Mesendoderm (in vitro differentiated cells): ENCODE results near the gene ARHGAP15.

ENCODE experiments used
- DNase-seq: peaks from one replicate; pipeline ENCODE4 v3.0.0; 2013
- H2AK5ac ChIP-seq: 2 replicates; pipeline ENCODE4 v1.6.1; 2013; ENCODE audit warnings: low read length, inconsistent platforms
- H2BK120ac ChIP-seq: 2 replicates; pipeline ENCODE4 v1.6.1; 2013; ENCODE audit warnings: low read depth, mild to moderate bottlenecking, low read length, moderate library complexity, mixed read lengths
- H2BK15ac ChIP-seq: replicated peaks from 2 replicates; pipeline ENCODE4 v1.6.1; 2013; ENCODE audit warnings: low read depth, mild to moderate bottlenecking, moderate library complexity
- H2BK5ac ChIP-seq: 2 replicates; pipeline ENCODE4 v1.6.1; 2013; ENCODE audit warnings: low read length, inconsistent platforms
- H3K18ac ChIP-seq: 2 replicates; pipeline ENCODE4 v1.6.1; 2013; ENCODE audit warnings: mild to moderate bottlenecking, low read length, mixed read lengths
- H3K23ac ChIP-seq: one replicate; pipeline ENCODE4 v1.6.1; 2013; ENCODE audit warnings: low read length
- H3K27ac ChIP-seq: 2 replicates; pipeline ENCODE4 v1.5.1; 2013; ENCODE audit warnings: low read depth, mild to moderate bottlenecking, inconsistent platforms, low read length, moderate library complexity
- H3K27me3 ChIP-seq: 2 replicates; pipeline ENCODE4 v1.6.1; 2013; ENCODE audit warnings: low read length, control low read depth, mild to moderate bottlenecking, inconsistent platforms; ENCODE audit not compliant: insufficient read depth, poor library complexity
- H3K36me3 ChIP-seq: 2 replicates; pipeline ENCODE4 v1.6.1; 2013; ENCODE audit warnings: low read length, inconsistent platforms; ENCODE audit not compliant: control insufficient read depth, insufficient read depth
- H3K4ac ChIP-seq: one replicate; pipeline ENCODE4 v1.6.1; 2013; ENCODE audit warnings: low read depth, mild to moderate bottlenecking, low read length, moderate library complexity
- H3K4me1 ChIP-seq: 2 replicates; pipeline ENCODE4 v1.6.1; 2013; ENCODE audit warnings: low read depth, low read length, inconsistent platforms; ENCODE audit not compliant: control insufficient read depth
- H3K4me2 ChIP-seq: 2 replicates; pipeline ENCODE4 v1.6.1; 2013; ENCODE audit warnings: low read length
- H3K4me3 ChIP-seq: 2 replicates; pipeline ENCODE4 v1.5.1; 2013; ENCODE audit warnings: mild to moderate bottlenecking, low read length
- H3K56ac ChIP-seq: one replicate; pipeline ENCODE4 v1.6.1; 2013; ENCODE audit warnings: low read length
- H3K79me1 ChIP-seq: 2 replicates; pipeline ENCODE4 v1.6.1; 2013; ENCODE audit warnings: low read length, inconsistent platforms
- H3K79me2 ChIP-seq: 2 replicates; pipeline ENCODE4 v1.6.1; 2013; ENCODE audit warnings: mild to moderate bottlenecking, low read length; ENCODE audit not compliant: control insufficient read depth, insufficient read depth
- H3K9ac ChIP-seq: 2 replicates; pipeline ENCODE4 v1.6.1; 2013; ENCODE audit warnings: low read length, inconsistent platforms
- H4K5ac ChIP-seq: one replicate; pipeline ENCODE4 v1.6.1; 2013; ENCODE audit warnings: low read length
- H4K8ac ChIP-seq: one replicate; pipeline ENCODE4 v1.6.1; 2013; ENCODE audit warnings: low read depth, mild to moderate bottlenecking, control low read depth, low read length, moderate library complexity
- WGBS: extraction: QIAGEN DNeasy Blood & Tissue Kit; methylation state at CpG from one replicate; pipeline ENCODE4 v1.1.7; 2013; ENCODE audit warnings: low lambda C conversion rate, missing lambda C conversion rate; ENCODE audit not compliant: insufficient coverage; ENCODE audit errors: extremely low coverage; 5-methylcytosine and 5-hydroxymethylcytosine counted together

ARHGAP15 gene

GRCh38 chr2:143392358-143392757 lies 263.1 kb downstream of the ARHGAP15 start:
- H3K79me1 ChIP-seq: no peaks in the 10 kb centered on the region
- no peak overlapping the region for H2BK15ac ChIP-seq
- no peak overlapping the region for H4K8ac ChIP-seq
- H2BK120ac ChIP-seq: no peak overlapping the region
- no peak overlapping the region for H3K23ac ChIP-seq
- H3K56ac ChIP-seq: no peak overlapping the region
- no peak overlapping the region for H3K27ac ChIP-seq
- no peaks in the 10 kb centered on the region for H3K4me1 ChIP-seq
- no peak overlapping the region for H2AK5ac ChIP-seq
- no peaks in the 10 kb centered on the region for H3K36me3 ChIP-seq
- H3K4me3 ChIP-seq: no peak overlapping the region
- no peak overlapping the region for H3K9ac ChIP-seq
- H4K5ac ChIP-seq: no peak overlapping the region
- DNase-seq: no peak
- H3K4me2 ChIP-seq: no peak overlapping the region
- no peak overlapping the region for H2BK5ac ChIP-seq
- no peaks in the 10 kb centered on the region for H3K27me3 ChIP-seq
- no peak overlapping the region for H3K4ac ChIP-seq
- no peaks in the 10 kb centered on the region for H3K79me2 ChIP-seq
- H3K18ac ChIP-seq: no peak overlapping the region

- no peaks in the 10 kb centered on the region for H3K4me1 ChIP-seq
- no peak overlapping the region for H2BK5ac ChIP-seq
- H3K9ac ChIP-seq: no peak overlapping the region
- H3K27me3 ChIP-seq: no peaks in the 10 kb centered on the region
- no peak overlapping the region for H3K4me2 ChIP-seq
- no peak overlapping the region for H2BK120ac ChIP-seq
- no peak overlapping the region for H3K4ac ChIP-seq
- H3K18ac ChIP-seq: no peak overlapping the region
- H3K79me1 ChIP-seq: no peaks in the 10 kb centered on the region
- H3K27ac ChIP-seq: no peak overlapping the region
- H3K36me3 ChIP-seq: no peaks in the 10 kb centered on the region
- no peak for DNase-seq
- no peak overlapping the region for H2BK15ac ChIP-seq
- no peak overlapping the region for H3K56ac ChIP-seq
- H3K4me3 ChIP-seq: no peak overlapping the region
- H4K8ac ChIP-seq: no peak overlapping the region
- H3K23ac ChIP-seq: no peak overlapping the region
- no CpG with 5 or more reads among the region's 2 CpGs for WGBS
- H2AK5ac ChIP-seq: no peak overlapping the region
- H4K5ac ChIP-seq: no peak overlapping the region
- H3K79me2 ChIP-seq: no peaks in the 10 kb centered on the region
Observed at GRCh38 chr2:143394062-143394461, 264.8 kb downstream of the ARHGAP15 start.

GRCh38 chr2:143397884-143398614 lies 268.8 kb downstream of the ARHGAP15 start:
- Histone ChIP-seq H3K27me3 (no peaks in the 10 kb centered on the region), H3K18ac (no peak overlapping the region), H3K4me3 (no peak overlapping the region), H3K56ac (no peak overlapping the region), H2BK15ac (no peak overlapping the region), H3K36me3 (no peaks in the 10 kb centered on the region), H3K79me2 (no peaks in the 10 kb centered on the region), H3K4me2 (no peak overlapping the region), H3K79me1 (no peaks in the 10 kb centered on the region), H3K27ac (no peak overlapping the region), H2BK120ac (no peak overlapping the region), H3K23ac (no peak overlapping the region), H2BK5ac (no peak overlapping the region), H3K9ac (no peak overlapping the region), H2AK5ac (no peak overlapping the region), H4K8ac (no peak overlapping the region), H3K4ac (no peak overlapping the region), H4K5ac (no peak overlapping the region), H3K4me1 (no peaks in the 10 kb centered on the region)
- DNase-seq: no peak
- WGBS: no CpG with 5 or more reads among the region's 3 CpGs

GRCh38 chr2:143398781-143399180 lies 269.6 kb downstream of the ARHGAP15 start:
- no peak overlapping the region for H3K27ac ChIP-seq
- H3K4me3 ChIP-seq: no peak overlapping the region
- no peak overlapping the region for H3K18ac ChIP-seq
- no peak overlapping the region for H2AK5ac ChIP-seq
- H2BK5ac ChIP-seq: no peak overlapping the region
- WGBS: no CpG with 5 or more reads among the region's 2 CpGs
- H3K9ac ChIP-seq: no peak overlapping the region
- H3K4me1 ChIP-seq: no peaks in the 10 kb centered on the region
- H3K4me2 ChIP-seq: no peak overlapping the region
- no peaks in the 10 kb centered on the region for H3K79me1 ChIP-seq
- DNase-seq: no peak
- H3K36me3 ChIP-seq: no peaks in the 10 kb centered on the region
- no peak overlapping the region for H4K8ac ChIP-seq
- no peak overlapping the region for H4K5ac ChIP-seq
- H2BK120ac ChIP-seq: no peak overlapping the region
- H3K4ac ChIP-seq: no peak overlapping the region
- H3K23ac ChIP-seq: no peak overlapping the region
- no peak overlapping the region for H3K56ac ChIP-seq
- no peak overlapping the region for H2BK15ac ChIP-seq
- H3K79me2 ChIP-seq: no peaks in the 10 kb centered on the region
- H3K27me3 ChIP-seq: no peaks in the 10 kb centered on the region

GRCh38 chr2:143399631-143400069 lies 270.4 kb downstream of the ARHGAP15 start:
- no peak overlapping the region for H2BK15ac ChIP-seq
- H3K4me3 ChIP-seq: no peak overlapping the region
- H2BK5ac ChIP-seq: no peak overlapping the region
- H4K8ac ChIP-seq: no peak overlapping the region
- H3K23ac ChIP-seq: no peak overlapping the region
- no peaks in the 10 kb centered on the region for H3K4me1 ChIP-seq
- H4K5ac ChIP-seq: no peak overlapping the region
- H3K36me3 ChIP-seq: no peaks in the 10 kb centered on the region
- no peak overlapping the region for H2BK120ac ChIP-seq
- H3K4me2 ChIP-seq: no peak overlapping the region
- H3K4ac ChIP-seq: no peak overlapping the region
- no peak overlapping the region for H3K9ac ChIP-seq
- H3K79me2 ChIP-seq: no peaks in the 10 kb centered on the region
- H3K27ac ChIP-seq: no peak overlapping the region
- no peak overlapping the region for H2AK5ac ChIP-seq
- no peak for DNase-seq
- no peaks in the 10 kb centered on the region for H3K27me3 ChIP-seq
- no CpG with 5 or more reads among the region's 2 CpGs for WGBS
- H3K56ac ChIP-seq: no peak overlapping the region
- no peak overlapping the region for H3K18ac ChIP-seq
- no peaks in the 10 kb centered on the region for H3K79me1 ChIP-seq

GRCh38 chr2:143401861-143402260 lies 272.6 kb downstream of the ARHGAP15 start:
- Histone ChIP-seq H4K5ac (no peak overlapping the region), H4K8ac (no peak overlapping the region), H3K4me1 (no peaks in the 10 kb centered on the region), H3K4me3 (no peak overlapping the region), H3K23ac (no peak overlapping the region), H3K4me2 (no peak overlapping the region), H3K56ac (no peak overlapping the region), H3K79me2 (no peaks in the 10 kb centered on the region), H2BK5ac (no peak overlapping the region), H3K27ac (no peak overlapping the region), H3K18ac (no peak overlapping the region), H2AK5ac (no peak overlapping the region), H2BK120ac (no peak overlapping the region), H3K36me3 (no peaks in the 10 kb centered on the region), H3K79me1 (no peaks in the 10 kb centered on the region), H3K9ac (no peak overlapping the region), H3K27me3 (no peaks in the 10 kb centered on the region), H2BK15ac (no peak overlapping the region), H3K4ac (no peak overlapping the region)
- DNase-seq: no peak
- no CpG with 5 or more reads among the region's 2 CpGs for WGBS
